H9 (cell line): ENCODE results near the gene XDH. TPM values are rescaled to one million over a fixed set of nuclear protein-coding genes. Genes with fewer than 3 reads are reported as not detected.

Experiments
- DNase-seq: peaks from one replicate; pipeline ENCODE4 v3.0.0-alpha.2; 2017
- H2AFZ ChIP-seq: one replicate; pipeline ENCODE4 v1.6.1; 2013; ENCODE audit warnings: mild to moderate bottlenecking, low read length, control low read depth, moderate library complexity
- H2AK5ac ChIP-seq: 2 replicates; pipeline ENCODE4 v1.6.1; 2013; ENCODE audit warnings: low read length, control low read depth, mixed read lengths; ENCODE audit not compliant: insufficient read length
- H2BK120ac ChIP-seq: one replicate; pipeline ENCODE4 v1.6.1; 2013; ENCODE audit warnings: low read depth, mild to moderate bottlenecking, low read length, control low read depth, inconsistent platforms; ENCODE audit not compliant: poor library complexity, severe bottlenecking
- H2BK12ac ChIP-seq: 2 replicates; pipeline ENCODE4 v1.6.1; 2013; ENCODE audit warnings: low read length, control low read depth, mixed read lengths, low read depth; ENCODE audit not compliant: insufficient read length
- H2BK15ac ChIP-seq: 2 replicates; pipeline ENCODE4 v1.6.1; 2013; ENCODE audit warnings: low read depth, low read length, control low read depth
- H2BK20ac ChIP-seq: one replicate; pipeline ENCODE4 v1.6.1; 2013; ENCODE audit warnings: low read depth, mild to moderate bottlenecking, low read length, control low read depth, inconsistent platforms; ENCODE audit not compliant: poor library complexity, severe bottlenecking
- H2BK5ac ChIP-seq: 2 replicates; pipeline ENCODE4 v1.6.1; 2013; ENCODE audit warnings: low read length, control low read depth, mixed read lengths; ENCODE audit not compliant: insufficient read length
- H3K14ac ChIP-seq: 2 replicates; pipeline ENCODE4 v1.6.1; 2013; ENCODE audit warnings: low read length, control low read depth; ENCODE audit not compliant: insufficient read depth
- H3K18ac ChIP-seq: 2 replicates; pipeline ENCODE4 v1.6.1; 2013; ENCODE audit warnings: low read depth, mild to moderate bottlenecking, mixed read lengths, low read length, control low read depth; ENCODE audit not compliant: insufficient read length
- H3K23ac ChIP-seq: 2 replicates; pipeline ENCODE4 v1.6.1; 2013; ENCODE audit warnings: low read length, control low read depth, mixed read lengths, low read depth; ENCODE audit not compliant: insufficient read length
- H3K23me2 ChIP-seq: 2 replicates; pipeline ENCODE4 v1.6.1; 2013; ENCODE audit warnings: low read depth, mild to moderate bottlenecking, mixed read lengths, low read length, control low read depth; ENCODE audit not compliant: insufficient read length, poor library complexity, severe bottlenecking
- H3K27ac ChIP-seq: 2 replicates; pipeline ENCODE4 v1.5.1; 2013; ENCODE audit warnings: low read length, control low read depth, mixed read lengths, low read depth; ENCODE audit not compliant: insufficient read length
- H3K27me3 ChIP-seq: 2 replicates; pipeline ENCODE4 v1.6.1; 2013; ENCODE audit warnings: low read length, control low read depth, inconsistent platforms; ENCODE audit not compliant: insufficient read depth
- H3K4ac ChIP-seq: 2 replicates; pipeline ENCODE4 v1.6.1; 2013; ENCODE audit warnings: low read depth, mild to moderate bottlenecking, control low read depth, inconsistent platforms, low read length, moderate library complexity
- H3K4me1 ChIP-seq: 2 replicates; pipeline ENCODE4 v1.6.1; 2013; ENCODE audit warnings: low read length, control low read depth, inconsistent platforms; ENCODE audit not compliant: insufficient read depth
- H3K4me2 ChIP-seq: 2 replicates; pipeline ENCODE4 v1.6.1; 2013; ENCODE audit warnings: low read length, control low read depth, mixed read lengths; ENCODE audit not compliant: insufficient read length, insufficient read depth
- H3K56ac ChIP-seq: 2 replicates; pipeline ENCODE4 v1.6.1; 2013; ENCODE audit warnings: low read depth, mild to moderate bottlenecking, mixed read lengths, low read length, control low read depth; ENCODE audit not compliant: insufficient read length
- H3K79me1 ChIP-seq: 2 replicates; pipeline ENCODE4 v1.6.1; 2013; ENCODE audit warnings: low read depth, mild to moderate bottlenecking, moderate library complexity, low read length, control low read depth, inconsistent platforms; ENCODE audit not compliant: insufficient read depth, poor library complexity, severe bottlenecking
- H3K79me2 ChIP-seq: 2 replicates; pipeline ENCODE4 v1.6.1; 2013; ENCODE audit warnings: low read length, control low read depth, inconsistent platforms; ENCODE audit not compliant: insufficient read depth
- H3K9ac ChIP-seq: 2 replicates; pipeline ENCODE4 v1.6.1; 2013; ENCODE audit warnings: low read length, control low read depth, mixed read lengths; ENCODE audit not compliant: insufficient read length; ENCODE audit errors: extremely low read depth
- H3K9me3 ChIP-seq: one replicate; pipeline ENCODE4 v1.6.1; 2013; ENCODE audit warnings: low read depth, low read length, inconsistent platforms; ENCODE audit not compliant: control insufficient read depth
- H3T11ph ChIP-seq: one replicate; pipeline ENCODE4 v1.6.1; 2013; ENCODE audit warnings: mild to moderate bottlenecking, low read length, control low read depth, inconsistent platforms
- H4K20me1 ChIP-seq: one replicate; pipeline ENCODE4 v1.6.1; 2013; ENCODE audit not compliant: control insufficient read depth, insufficient read length, insufficient read depth
- H4K5ac ChIP-seq: 2 replicates; pipeline ENCODE4 v1.6.1; 2013; ENCODE audit warnings: low read depth, mild to moderate bottlenecking, mixed read lengths, low read length, control low read depth; ENCODE audit not compliant: insufficient read length
- H4K8ac ChIP-seq: replicated peaks from 2 replicates; pipeline ENCODE4 v1.6.1; 2013; ENCODE audit warnings: low read length, control low read depth, mixed read lengths, low read depth; ENCODE audit not compliant: insufficient read length
- H4K91ac ChIP-seq: 2 replicates; pipeline ENCODE4 v1.6.1; 2013; ENCODE audit warnings: low read depth, mild to moderate bottlenecking, moderate library complexity, mixed read lengths, low read length, control low read depth; ENCODE audit not compliant: insufficient read length
- H3K27ac Mint-ChIP-seq, 3 experiments: 2 replicates in 2 of 3; 3 replicates in 1 of 3; pipeline ENCODE4 v1.8.0; 2020 to 2021; ENCODE audit warnings: mixed read lengths in 3 of 3, mild to moderate bottlenecking in 1 of 3, moderate library complexity in 1 of 3
- H3K27me3 Mint-ChIP-seq: 2 replicates; pipeline ENCODE4 v1.8.0; 2021; ENCODE audit warnings: low read depth, mild to moderate bottlenecking, moderate library complexity, mixed read lengths
- H3K36me3 Mint-ChIP-seq, 3 experiments: 2 replicates in 2 of 3; 3 replicates in 1 of 3; pipeline ENCODE4 v1.8.0; 2020 to 2021; ENCODE audit warnings: low read depth in 3 of 3, mixed read lengths in 3 of 3; ENCODE audit not compliant: insufficient read depth in 1 of 3
- H3K4me1 Mint-ChIP-seq, 2 experiments: 2 replicates each; pipeline ENCODE4 v1.8.0; 2020; ENCODE audit warnings: mixed read lengths in 2 of 2
- H3K4me3 Mint-ChIP-seq, 2 experiments: 2 replicates in 1 of 2; 3 replicates in 1 of 2; pipeline ENCODE4 v1.8.0; 2020 to 2021; ENCODE audit warnings: mild to moderate bottlenecking in 2 of 2, mixed read lengths in 2 of 2, moderate library complexity in 1 of 2
- H3K9me3 Mint-ChIP-seq, 2 experiments: 2 replicates in 1 of 2; 3 replicates in 1 of 2; pipeline ENCODE4 v1.8.0; 2020; ENCODE audit warnings: mild to moderate bottlenecking in 2 of 2, mixed read lengths in 2 of 2, moderate library complexity in 1 of 2
- CTCF ChIP-seq: fragments of 200-600 bp; sonication (generic); conservative IDR thresholded peaks from 3 replicates; pipeline ENCODE4 v1.8.0; 2021; ENCODE audit warnings: antibody characterized with exemption, mild to moderate bottlenecking
- WGBS: extraction: QIAGEN DNeasy Blood & Tissue Kit; methylation state at CpG from one replicate; pipeline ENCODE4 v1.1.7; 2013; ENCODE audit warnings: missing lambda C conversion rate, low lambda C conversion rate, mixed read lengths; ENCODE audit not compliant: insufficient read length; ENCODE audit errors: extremely low coverage; 5-methylcytosine and 5-hydroxymethylcytosine counted together
- total RNA-seq: library from RNA; stranded (reverse); gene quantifications from 2 replicates; pipeline ENCODE4 v1.2.1, GENCODE V29; 2021

XDH gene
- total RNA-seq, 1 experiment from 2014 or later, result 1.4 TPM

GRCh38 chr2:31383471-31384153, 30.9 kb downstream of the XDH start:
- no peaks in the 10 kb centered on the region for H4K20me1 ChIP-seq
- H3K4me3 Mint-ChIP-seq, result no peak overlapping the region
- no peak overlapping the region for H3K56ac ChIP-seq
- no peak overlapping the region for H2BK120ac ChIP-seq
- no peak overlapping the region for H3K23ac ChIP-seq
- H3T11ph ChIP-seq, result no peak overlapping the region
- H3K79me1 ChIP-seq, result no peaks in the 10 kb centered on the region
- no peak overlapping the region for H2BK12ac ChIP-seq
- no peaks in the 10 kb centered on the region for H3K27me3 Mint-ChIP-seq
- H3K27me3 ChIP-seq, result no peaks in the 10 kb centered on the region
- no peak overlapping the region for H3K27ac ChIP-seq
- no CpG with 5 or more reads among the region's 6 CpGs for whole genome bisulfite sequencing
- H4K8ac ChIP-seq, result no peak overlapping the region
- H3K4me2 ChIP-seq, result no peak overlapping the region
- no peaks in the 10 kb centered on the region for H3K79me2 ChIP-seq
- peak overlapping the region in 1 of 3 experiments; percentile 40; a peak in 1 of 7 replicates for H3K27ac Mint-ChIP-seq
- H2AK5ac ChIP-seq, result no peak overlapping the region
- H3K23me2 ChIP-seq, result no peaks in the 10 kb centered on the region
- H3K36me3 Mint-ChIP-seq, result peaks cover 2 to 6% (median 3%) of the 10 kb centered on the region in 3 experiments; a peak in 2 of 7 replicates
- H3K4ac ChIP-seq, result no peak overlapping the region
- no peak for TF ChIP-seq CTCF
- no peak overlapping the region for H3K14ac ChIP-seq
- no peaks in the 10 kb centered on the region for H3K9me3 Mint-ChIP-seq
- H3K9ac ChIP-seq, result no peak overlapping the region
- H3K9me3 ChIP-seq, result no peaks in the 10 kb centered on the region
- peaks cover 34 to 36% of the 10 kb centered on the region in 2 experiments for H3K4me1 Mint-ChIP-seq
- no peak overlapping the region for H2AFZ ChIP-seq
- DNase-seq, result no peak
- no peak overlapping the region for H4K91ac ChIP-seq
- no peak overlapping the region for H4K5ac ChIP-seq
- H2BK5ac ChIP-seq, result no peak overlapping the region
- H2BK15ac ChIP-seq, result no peak overlapping the region
- H2BK20ac ChIP-seq, result no peak overlapping the region
- H3K4me1 ChIP-seq, result peaks cover 10% of the 10 kb centered on the region; the same call in 1 of the 2 replicates
- no peak overlapping the region for H3K18ac ChIP-seq
